GM18498 (cell line): ENCODE results near the gene DYNAP.

Source experiments
- ATAC-seq: cut with Tn5 transposase; IDR thresholded peaks from one replicate; pipeline ENCODE4 v1.9.1; 2021; ENCODE audit warnings: mild to moderate bottlenecking, moderate library complexity; ENCODE audit not compliant: unreplicated experiment

Gene DYNAP, protein sequence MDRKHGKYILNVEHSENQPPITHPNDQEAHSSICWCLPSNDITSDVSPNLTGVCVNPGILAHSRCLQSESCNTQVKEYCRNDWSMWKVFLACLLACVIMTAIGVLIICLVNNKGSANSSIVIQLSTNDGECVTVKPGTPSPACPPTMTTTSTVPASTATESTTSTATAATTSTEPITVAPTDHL

GRCh38 chr18:54590945-54591344, at the start of gene DYNAP:
TSS of gene DYNAP (plus strand) at chr18:54591245. CDS start at chr18:54591283, 38 bp downstream.
- no peak for ATAC-seq

DNA sequence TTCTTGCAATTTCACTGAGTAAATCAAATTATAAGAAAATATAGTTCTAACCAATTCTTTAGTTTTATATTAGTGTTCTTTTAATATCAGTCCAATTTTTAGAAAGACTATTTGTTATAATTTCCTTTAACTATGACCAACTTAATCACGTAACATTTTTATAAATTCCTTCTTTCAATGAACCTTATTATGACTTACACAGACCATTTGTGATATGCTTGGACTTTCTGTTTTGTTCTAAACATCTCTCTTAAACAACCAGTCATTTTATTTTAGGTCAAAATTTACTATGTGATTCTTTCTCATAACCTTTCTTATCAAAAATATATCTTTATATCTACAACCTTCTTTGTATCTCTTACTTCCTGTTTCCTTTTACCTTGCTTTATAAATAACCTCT, 39.5 kb upstream of the DYNAP start:
- ATAC-seq, result no peak

GRCh38 chr18:54555286-54555685, 35.8 kb upstream of the DYNAP start:
- ATAC-seq, result no peak

- ATAC-seq, result no peak
Observed at GRCh38 chr18:54555996-54556395, 35.0 kb upstream of the DYNAP start.

GRCh38 chr18:54557958-54558357, 33.1 kb upstream of the DYNAP start:
- no peak for ATAC-seq

DNA sequence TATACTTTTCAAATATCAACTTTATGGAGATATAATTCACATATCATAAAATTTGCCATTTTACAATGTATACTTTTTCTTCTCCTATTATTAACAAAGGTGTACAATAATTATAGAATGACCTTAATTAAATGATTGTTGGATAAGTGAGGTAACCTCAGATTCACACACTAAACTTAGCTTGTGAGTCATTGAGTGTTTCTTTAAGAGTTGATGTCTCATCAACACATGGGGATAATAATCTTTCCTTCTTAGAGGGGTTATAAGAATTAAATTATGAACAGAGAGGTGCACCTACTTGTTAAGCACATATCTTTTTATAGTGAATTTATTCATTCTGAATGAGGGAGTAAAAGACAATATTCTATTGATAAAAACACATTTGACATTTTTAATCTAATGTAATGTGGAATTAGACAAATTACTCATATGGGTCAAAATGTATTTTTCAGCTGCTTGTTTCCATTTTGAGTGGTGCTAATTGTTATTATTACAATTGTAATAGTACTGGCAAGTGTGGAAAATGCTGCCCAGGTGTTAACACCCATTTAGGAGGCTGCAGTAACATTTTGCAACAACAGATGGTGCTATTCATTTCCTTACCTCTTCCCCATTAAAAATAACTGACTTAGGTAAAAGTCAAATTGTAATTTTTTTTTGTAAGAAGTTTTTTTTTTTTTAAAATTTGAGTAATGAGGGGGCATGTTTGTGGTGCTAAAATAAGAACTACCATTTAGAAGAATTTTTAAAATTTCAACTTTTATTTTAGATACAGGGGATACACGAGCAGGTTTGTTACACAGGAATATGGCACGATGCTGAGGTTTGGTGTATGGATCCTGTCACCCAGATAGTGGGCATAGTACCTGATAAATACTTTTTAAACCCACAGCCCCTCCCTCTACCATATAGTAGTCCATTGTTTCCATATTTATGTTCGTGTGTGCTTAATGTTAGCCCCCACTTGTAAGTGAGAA, 32.1 kb upstream of the DYNAP start:
- no peak for ATAC-seq

- ATAC-seq, result no peak
Observed at GRCh38 chr18:54561706-54562267, 29.3 kb upstream of the DYNAP start.

DNA sequence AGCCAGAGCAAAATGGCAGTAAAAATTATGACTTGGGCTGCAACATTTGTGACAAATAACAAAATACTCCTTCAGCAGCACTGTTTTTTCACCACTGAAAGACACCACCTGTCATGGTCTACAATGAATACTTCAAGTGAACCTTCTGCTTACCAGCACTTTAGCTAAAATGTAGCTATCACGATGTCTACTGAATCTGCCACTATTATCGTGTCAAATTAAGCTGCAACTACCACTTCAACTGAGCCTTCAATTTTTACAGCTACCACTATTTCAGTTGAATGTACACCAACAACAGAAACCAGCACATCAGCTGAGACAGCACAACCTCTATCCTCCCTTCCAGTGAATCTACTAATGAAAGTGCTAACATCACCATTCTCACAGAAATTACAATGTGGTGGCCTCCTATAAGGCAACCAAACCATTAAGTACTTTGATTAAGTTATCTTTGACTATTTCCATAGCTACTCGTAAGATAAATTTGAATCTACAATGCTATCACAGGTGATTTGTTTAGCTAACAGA, 10.8 kb upstream of the DYNAP start:
- ATAC-seq, result no peak

DNA sequence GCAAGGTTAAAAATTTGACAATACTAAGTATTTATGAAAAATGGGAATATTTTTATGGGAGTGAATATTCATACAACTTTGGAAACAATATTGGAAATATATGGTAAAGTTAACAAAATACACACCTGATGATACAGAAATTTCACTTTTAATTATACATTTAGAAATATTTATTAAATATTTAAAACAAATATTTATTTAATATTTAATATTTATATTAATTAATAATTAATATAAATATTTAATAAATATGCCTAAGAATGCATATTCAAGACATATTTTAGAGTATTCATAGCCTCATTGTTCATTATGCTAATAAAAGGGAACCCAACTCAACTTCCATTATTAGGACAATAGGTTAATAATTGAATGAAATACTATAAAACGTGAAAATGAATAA, 7.0 kb upstream of the DYNAP start:
- no peak for ATAC-seq

- ATAC-seq, result no peak
Observed at GRCh38 chr18:54585743-54586142, 5.3 kb upstream of the DYNAP start.

DNA sequence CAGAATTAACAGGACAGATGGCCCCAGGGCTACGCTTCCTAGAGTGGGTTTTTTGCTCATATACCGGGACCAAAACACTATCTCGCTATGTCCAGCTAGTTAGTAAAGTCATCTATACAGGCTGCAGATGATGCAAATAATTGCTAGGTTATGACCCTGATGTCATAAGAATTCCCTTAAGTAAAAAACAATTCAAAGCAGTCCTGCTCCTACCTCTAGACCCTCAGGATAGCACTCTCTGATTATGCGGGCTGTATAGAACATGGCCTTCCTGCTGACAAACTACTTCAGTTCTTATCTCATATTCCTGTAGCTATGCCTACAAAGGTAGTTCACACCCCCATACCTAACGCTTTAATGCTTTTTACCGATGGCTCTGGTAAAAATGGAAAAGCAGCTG, 13.2 kb downstream of the DYNAP start:
- no peak for ATAC-seq

DNA sequence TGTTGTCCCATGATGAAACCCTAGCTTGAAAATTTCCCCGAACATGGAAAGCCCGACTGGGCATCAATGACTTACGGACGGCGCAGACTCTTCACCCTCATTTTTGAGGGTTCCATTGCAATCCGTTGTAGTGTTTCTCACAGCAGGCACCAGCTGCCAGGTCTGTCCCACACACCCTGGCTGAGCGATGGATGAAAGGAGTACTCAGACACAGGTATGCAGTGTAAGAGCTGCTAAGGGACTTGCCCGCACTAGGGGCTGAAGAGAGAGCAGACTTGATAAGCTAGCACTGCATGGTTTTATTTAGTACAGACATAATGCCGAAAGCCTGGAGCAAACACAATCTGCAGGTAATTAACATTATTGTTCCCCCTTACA, 15.8 kb downstream of the DYNAP start:
- ATAC-seq, result no peak

- no peak for ATAC-seq
Observed at GRCh38 chr18:54607213-54608027, 16.4 kb downstream of the DYNAP start.

GRCh38 chr18:54608028-54608642, 17.1 kb downstream of the DYNAP start:
- ATAC-seq, result no peak

DNA sequence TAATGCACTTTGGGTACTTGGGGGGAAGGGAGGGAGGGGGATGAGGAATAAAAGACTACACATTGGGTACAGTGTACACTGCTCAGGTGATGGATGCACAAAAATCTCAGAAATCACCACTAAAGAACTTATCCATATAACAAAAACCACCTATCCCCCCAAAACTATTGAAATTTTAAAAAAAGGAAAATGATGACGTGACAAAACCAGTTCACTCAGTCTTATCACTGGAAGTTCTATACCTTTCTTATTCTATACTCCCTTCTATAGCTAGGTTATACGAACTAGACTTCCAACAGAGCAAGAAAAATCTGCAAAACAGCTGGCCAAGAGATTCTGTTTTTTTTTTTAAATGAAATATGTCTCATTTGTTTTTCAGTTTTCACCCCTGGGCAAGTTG, 20.8 kb downstream of the DYNAP start:
- no peak for ATAC-seq

DNA sequence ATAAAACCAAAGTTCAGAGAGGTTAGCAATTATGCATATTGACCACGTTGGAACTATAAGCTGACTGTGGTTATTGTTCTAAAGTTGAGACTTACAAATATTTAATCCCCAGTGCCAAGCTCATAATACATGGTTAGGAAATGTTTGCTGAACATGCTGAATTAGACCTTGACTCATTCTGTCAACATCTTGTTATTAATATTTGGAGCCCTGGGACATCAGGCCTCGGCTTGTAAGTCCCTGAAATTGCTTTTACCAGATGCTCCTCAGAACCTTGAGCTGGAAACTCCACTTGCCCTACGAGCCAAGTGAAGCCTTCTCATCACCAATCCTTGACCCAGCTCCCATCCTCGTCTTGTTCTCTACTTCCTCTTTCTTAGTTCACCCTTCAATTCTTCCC, 21.2 kb downstream of the DYNAP start:
- ATAC-seq, result no peak

DNA sequence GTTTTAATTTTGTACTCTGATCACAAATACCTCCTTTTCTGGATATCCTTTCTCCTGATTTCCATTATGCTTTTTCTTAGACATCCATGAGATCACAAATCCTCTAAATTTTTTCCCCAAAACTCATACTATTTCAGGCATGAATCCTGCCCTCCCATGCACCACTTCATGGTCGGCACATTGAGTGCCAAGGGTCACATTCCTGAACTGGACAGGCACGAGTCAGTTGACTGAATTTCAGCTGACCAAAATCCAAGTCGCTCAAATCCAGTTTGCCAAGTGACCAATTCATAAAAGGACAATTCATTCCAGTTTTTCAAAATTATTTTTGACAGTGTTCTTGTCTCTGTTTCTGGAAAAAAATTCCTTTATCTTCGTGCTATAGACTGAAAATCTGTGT, 22.1 kb downstream of the DYNAP start:
- no peak for ATAC-seq

DNA sequence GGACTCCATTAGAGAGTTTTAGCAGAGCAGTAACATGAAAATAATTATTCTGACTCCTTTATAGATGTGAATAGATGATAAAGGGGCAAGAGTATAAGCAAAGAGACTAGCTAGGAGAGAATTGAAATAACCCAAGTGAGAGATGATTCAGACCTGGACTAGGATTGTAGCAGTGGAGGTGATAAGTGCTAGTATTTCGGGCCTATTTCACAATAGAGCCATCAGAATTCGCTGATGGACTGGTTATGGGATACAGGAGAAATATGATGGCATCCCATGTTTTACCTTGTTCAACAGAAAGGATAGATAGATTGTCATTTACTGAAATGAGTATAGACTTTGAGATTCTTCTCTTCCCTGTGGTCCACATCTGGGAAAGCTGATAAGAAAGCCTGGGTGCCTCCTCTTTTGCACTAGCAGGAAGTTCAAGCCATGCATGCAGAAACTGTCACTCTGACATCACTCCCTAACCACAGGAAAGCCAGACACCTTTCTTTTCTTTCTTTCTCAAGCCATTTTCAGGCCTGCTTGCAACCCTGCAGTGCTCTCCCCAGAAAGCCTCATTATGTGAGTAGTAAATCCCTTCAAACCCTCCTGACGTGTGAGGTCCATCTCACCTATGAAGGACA, 25.3 kb downstream of the DYNAP start:
- ATAC-seq, result peak; percentile 88

DNA sequence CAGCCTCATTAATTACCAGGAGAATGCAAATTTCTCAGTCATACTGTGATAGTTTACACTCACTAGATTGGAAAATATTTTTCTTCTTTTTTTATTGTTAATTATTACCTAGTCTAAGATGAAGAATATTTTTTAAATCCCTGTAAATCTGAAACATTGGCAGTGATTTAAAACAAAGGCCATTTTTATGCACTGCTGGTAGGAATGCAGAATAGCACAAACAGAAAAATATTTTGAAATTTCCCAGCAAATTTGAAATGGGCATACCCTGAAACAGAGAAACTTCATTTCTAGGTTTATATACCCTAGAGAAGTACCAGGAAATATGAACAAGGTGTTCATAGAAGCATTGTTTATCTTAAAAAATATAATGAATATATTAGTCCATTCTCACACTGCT, 31.0 kb downstream of the DYNAP start:
- no peak for ATAC-seq

- no peak for ATAC-seq
Observed at GRCh38 chr18:54626779-54627178, 35.7 kb downstream of the DYNAP start.
